ENCODE data around the gene CYP24A1.

DNA sequence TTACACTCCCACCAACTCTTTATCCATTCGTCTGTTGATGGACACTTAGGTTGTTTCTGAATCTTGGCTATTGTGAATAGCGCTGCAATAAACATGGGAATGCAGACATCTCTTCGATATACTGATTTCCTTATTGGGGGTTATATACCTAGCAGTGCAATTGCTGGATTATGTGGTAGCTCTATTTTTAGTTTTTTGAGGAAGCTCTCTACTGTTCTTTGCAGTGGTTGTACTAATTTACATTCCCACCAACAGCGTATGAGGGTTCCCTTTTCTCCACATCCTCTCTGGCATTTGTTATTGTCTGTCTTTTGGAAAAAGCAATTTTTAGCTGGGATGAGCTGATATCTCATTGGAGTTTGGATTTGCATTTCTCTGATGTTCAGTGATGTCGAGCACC, 29.5 kb upstream of the CYP24A1 start:
- TF ChIP-seq, protein P1, sequence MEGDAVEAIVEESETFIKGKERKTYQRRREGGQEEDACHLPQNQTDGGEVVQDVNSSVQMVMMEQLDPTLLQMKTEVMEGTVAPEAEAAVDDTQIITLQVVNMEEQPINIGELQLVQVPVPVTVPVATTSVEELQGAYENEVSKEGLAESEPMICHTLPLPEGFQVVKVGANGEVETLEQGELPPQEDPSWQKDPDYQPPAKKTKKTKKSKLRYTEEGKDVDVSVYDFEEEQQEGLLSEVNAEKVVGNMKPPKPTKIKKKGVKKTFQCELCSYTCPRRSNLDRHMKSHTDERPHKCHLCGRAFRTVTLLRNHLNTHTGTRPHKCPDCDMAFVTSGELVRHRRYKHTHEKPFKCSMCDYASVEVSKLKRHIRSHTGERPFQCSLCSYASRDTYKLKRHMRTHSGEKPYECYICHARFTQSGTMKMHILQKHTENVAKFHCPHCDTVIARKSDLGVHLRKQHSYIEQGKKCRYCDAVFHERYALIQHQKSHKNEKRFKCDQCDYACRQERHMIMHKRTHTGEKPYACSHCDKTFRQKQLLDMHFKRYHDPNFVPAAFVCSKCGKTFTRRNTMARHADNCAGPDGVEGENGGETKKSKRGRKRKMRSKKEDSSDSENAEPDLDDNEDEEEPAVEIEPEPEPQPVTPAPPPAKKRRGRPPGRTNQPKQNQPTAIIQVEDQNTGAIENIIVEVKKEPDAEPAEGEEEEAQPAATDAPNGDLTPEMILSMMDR (conservative IDR thresholded peaks at IDR 0.05; ENCODE audit: low read depth, low read length) = no peak
- no peak for TF ChIP-seq EZH2 (IDR thresholded peaks at IDR 0.05; ENCODE audit: low read length, unreplicated experiment)
- TF ChIP-seq EZH2phosphoT487 (IDR thresholded peaks at IDR 0.05; ENCODE audit: borderline replicate concordance, low read length) = no peak

Measured in PC-3 (cell line).